LNCaP clone FGC (cell line): ENCODE results near the gene CDK3.
A peak's percentile ranks its signal among the peaks of the same experiment; 100 is the strongest.

Experiments used
- DNase-seq: peaks from one replicate; pipeline ENCODE4 v3.0.0-alpha.2; 2011; ENCODE audit warnings: low read depth
- H3K4me3 ChIP-seq: 2 replicates; pipeline ENCODE4 v1.5.1; 2011; ENCODE audit warnings: mild to moderate bottlenecking, low read depth, low read length, control low read depth
- CTCF ChIP-seq: IDR thresholded peaks from 2 replicates; pipeline ENCODE4 v1.5.1; 2012; ENCODE audit warnings: mild to moderate bottlenecking; ENCODE audit not compliant: control insufficient read depth, insufficient read depth; ENCODE audit errors: extremely low read depth

Gene CDK3

GRCh38 chr17:76049836-76050537 lies 49.3 kb downstream of the CDK3 start:
- no peak overlapping the region for H3K4me3 ChIP-seq
- no peak for DNase-seq
- TF ChIP-seq CTCF = no peak

- peak; percentile 74 for DNase-seq
- no peak for TF ChIP-seq CTCF
- peak overlapping the region; percentile 0 for H3K4me3 ChIP-seq
These were observed 50.1 kb downstream of the CDK3 start for GRCh38 chr17:76050538-76051467.

GRCh38 chr17:76051561-76051960 lies 50.9 kb downstream of the CDK3 start:
- peak overlapping the region; percentile 0; the same call in 1 of the 2 replicates for H3K4me3 ChIP-seq
- no peak for TF ChIP-seq CTCF
- DNase-seq = peak; percentile 56

- no peak for DNase-seq
- no peak overlapping the region for H3K4me3 ChIP-seq
- TF ChIP-seq CTCF = no peak
These were observed 52.8 kb downstream of the CDK3 start for GRCh38 chr17:76053246-76054111.

GRCh38 chr17:76054112-76054476 lies 53.4 kb downstream of the CDK3 start:
- TF ChIP-seq CTCF = no peak
- H3K4me3 ChIP-seq = no peak overlapping the region
- no peak for DNase-seq
